Stimulated activated CD4-positive, alpha-beta T cell treated with anti-CD3 and anti-CD28 coated beads, Interleukin-12 subunit alpha, Interleukin-12 subunit beta, amount 100 ng/mL, for 48 hours (primary cell): ENCODE results near the gene TRAF1.

ENCODE experiments used
- DNase-seq, 3 donors: peaks; one replicate each; pipeline ENCODE4 v3.0.0-alpha.2; 2020; ENCODE audit warnings: low read depth in 2 of 3, low spot score in 1 of 3

The TRAF1 gene

DNA sequence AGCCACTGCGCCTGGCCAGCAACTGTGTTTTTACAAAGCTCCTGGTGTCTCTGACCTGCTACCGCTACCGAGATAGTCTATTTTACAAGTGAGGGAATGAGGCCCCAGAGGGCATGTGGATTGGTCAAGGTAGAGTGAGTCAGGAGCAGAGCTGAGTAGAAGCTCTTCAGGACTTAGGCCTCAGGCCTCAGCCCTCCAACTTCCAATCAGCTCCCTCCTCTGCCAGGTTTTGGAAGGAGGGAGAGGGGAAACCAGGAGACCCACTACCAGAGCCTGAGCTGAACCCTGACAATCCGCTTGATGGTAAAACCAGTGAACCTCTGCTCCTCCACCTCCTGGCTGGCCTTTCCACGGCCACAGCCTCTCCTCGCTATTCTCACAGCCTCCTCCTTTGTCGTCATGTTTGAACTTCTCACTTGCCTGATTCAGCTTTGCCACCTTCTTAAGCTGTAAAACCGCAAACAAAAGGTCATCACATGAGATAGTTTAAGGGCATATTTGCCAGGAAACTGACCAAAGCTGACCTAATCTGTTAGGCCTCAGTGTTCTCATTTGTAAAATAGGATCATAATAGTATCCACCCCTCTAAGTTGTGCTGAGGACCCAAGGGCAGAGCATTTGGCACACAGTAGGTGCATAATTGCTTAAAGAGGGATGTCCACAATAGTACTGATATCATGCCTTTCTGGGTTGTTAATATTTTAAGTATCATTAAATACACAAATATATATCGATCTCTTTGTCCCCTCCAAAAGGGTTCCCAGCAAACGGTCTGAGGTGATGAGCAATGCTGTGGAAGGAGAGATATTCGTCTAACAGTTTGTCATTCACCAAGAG is 1.7 kb downstream of the TRAF1 start:
- DNase-seq: no peak

DNA sequence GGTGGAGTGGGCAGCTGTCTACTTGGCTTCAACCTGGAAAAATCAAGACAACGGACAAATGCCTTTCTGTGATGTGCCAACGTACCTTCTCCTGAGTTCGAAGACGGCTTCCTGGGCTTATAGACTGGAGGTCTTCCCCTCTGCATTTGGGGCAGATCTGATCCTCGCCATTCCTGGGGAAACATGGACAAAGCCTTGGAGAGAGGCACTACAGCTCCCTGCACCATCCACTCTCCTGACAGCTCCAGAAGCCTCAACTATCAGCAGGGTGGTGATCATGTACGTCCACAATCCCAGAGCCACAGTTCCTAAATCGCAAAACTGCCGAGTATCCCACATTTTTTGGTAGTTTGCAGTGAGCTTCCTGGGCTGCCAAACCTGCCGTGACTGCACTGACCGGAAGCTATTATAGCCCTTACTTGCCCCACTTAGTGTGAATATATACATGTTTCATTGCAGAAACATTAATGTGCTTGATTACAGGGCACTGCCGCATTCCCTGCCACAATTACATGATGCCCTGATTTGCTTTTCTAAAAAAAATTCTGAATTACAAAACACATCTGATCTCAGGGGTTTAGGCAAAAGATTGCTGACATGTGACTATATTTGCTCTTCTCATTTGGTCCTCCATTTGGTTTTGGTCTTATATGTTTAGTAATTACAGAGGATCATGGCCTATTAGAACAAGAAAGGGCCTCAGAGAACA is 2.8 kb downstream of the TRAF1 start:
- no peak for DNase-seq

DNA sequence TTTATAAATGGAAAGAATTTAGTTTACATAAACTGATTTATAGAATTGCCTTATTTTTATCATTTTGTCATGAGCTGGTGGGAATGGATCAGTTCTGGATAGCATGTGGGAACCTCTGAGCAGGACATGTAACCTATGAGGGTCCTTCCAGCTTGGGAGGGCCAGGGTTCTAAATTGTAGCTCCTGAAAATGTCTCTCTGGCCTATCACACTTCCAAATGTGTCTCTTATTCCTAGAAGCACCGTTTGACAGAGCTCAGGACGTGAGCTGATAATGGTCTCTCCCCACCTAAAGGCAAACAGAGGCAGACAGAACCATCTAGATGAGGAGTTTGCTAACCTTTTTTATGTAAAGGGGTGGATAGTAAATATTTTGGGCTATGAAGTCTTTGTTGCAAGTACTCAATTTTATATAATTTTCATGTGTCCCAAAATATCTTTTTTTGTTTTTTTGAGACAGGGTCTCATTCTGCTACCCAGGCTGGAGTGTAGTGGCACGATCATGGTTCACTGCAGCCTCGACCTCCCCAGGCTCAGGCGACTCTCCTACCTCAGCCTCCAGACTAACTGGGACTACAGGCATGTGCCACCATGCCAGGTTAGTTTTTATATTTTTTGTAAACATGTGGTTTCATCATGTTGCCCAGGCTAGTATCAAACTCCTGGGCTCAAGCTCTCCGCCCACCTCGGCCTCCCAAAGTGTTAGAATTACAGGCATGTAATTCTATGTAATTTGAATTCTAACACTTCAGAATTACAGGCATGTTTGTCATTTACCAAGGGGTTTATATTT is 4.0 kb downstream of the TRAF1 start:
- DNase-seq: no peak

DNA sequence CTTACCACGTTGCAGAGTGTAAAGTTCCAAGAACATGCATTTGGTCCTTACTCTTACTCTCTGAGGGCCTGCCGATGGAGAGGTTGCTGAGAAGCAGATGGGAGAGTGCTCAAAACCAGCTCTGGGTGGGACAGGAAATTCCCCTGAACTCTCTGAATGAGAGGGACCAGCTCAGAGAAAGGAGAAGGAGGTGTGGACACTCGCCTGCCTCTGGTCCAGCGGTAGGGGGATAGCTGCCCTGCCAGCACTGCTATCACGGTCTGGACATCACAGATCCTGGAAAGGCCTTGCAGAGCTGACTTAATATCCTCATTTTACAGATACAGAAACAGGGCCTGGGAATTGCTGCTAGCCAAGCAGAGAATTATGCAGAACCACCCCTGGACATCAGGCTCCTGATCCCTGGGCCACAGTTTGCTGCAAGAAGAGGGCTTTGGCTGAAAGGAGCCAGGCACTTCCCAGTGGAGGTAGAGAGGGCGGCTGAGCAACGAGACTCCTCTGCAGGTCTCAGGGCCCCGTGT is 4.9 kb downstream of the TRAF1 start:
- DNase-seq: no peak

DNA sequence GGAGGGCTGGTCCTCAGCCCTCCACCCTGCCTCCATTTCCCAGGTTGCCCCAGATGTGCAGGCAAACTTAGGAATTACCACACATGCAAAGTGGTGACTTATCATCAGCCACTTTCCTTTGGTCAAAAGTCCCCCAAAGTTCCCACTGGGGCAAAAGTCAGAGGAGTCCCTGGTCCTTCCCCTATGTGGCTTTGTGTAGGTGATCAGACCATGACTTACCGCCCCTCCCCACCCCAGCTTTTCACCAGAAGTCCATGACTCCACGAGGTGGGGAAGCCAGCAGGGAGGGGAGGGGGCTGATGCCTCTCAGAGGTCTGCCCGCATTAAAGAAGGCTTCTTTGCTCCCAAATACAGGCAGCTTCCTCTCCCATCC is 5.8 kb downstream of the TRAF1 start:
- DNase-seq: no peak

DNA sequence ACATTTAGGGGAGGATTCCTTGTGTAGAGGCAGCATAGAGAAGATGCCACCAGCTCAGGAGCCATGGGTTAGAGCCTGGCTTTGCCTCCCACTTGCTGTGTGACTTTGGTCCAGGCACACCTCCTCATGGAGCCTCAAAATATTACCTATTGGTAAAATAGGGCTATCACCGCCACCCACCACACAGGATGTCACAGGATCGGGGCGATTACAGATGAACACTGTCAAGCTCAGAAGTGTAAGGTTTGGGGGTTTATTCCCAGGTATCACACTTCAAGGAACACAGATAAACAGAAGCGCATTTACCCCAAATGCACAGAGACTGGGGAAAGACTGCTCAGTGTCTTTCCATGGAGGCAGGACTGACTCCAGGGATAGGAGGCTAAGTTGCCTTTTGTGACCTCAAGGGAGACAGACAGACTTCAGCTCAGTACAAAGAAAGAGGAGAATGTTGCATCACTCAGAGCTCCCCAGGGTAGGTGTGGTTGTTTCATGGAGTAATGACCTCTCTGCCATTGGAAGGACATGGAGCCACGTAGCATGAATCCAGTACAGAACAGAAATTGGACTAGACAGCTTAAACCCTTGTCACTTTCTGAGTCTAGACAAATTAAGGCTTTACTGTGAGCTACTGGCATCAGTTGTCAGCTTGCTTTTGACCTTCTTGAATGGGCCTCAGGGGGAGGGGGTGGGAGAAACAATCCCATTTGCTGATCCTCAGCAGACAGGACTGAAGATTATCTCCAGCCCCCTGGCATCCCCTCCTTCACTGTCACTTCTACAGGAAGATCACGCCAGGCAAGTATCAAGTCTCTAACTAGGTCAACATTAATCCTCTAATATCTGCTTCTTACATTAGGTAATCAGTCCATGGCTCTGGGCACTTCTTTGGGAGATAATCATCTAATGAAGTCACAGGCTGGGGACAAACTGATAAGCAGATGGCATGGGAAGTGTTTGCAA is 6.5 kb downstream of the TRAF1 start:
- no peak for DNase-seq

DNA sequence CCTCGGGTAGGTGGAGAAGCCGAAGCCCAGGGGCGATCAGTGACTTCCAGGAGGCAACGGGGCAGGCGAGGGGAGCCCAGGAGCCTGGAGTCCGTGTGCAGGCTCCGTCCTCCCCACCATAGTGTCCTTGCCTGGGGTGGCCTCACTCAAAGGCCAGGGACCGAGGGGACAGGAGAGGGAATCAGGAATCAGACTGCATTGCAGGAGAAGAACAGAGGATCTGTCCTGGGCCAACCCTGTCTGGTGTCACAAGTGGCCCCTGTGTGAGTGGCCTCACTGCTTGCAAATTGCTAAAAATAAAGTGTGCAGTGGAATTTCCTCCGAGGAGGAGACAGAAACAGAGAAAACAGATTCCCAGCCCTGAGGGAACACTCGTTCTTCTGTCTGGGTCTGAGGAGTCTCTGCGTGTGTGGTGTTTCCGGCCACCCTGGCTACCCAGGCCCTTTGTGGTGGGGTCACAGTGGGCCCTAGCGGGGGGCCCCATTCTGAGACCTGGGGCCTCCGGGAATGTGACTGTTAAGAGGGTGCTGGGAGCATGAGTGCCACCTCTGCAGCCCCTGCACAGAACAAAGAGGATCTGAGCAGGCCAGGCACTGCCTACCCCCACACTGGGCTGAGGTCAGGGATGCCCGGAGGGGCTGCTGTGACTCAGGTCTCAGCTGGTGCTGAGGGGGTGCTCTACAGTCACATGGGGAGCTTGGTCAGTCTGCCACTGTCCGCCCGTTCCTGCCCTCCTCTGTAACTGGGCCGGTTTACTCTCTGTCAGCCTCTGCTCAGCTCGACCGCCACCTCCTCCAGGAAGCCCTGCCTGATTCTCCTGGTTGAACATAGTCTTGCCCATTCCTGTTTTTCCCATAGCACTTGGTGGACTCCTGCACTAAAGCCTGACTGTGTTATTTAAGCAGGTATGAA is 7.4 kb downstream of the TRAF1 start:
- no peak for DNase-seq

DNA sequence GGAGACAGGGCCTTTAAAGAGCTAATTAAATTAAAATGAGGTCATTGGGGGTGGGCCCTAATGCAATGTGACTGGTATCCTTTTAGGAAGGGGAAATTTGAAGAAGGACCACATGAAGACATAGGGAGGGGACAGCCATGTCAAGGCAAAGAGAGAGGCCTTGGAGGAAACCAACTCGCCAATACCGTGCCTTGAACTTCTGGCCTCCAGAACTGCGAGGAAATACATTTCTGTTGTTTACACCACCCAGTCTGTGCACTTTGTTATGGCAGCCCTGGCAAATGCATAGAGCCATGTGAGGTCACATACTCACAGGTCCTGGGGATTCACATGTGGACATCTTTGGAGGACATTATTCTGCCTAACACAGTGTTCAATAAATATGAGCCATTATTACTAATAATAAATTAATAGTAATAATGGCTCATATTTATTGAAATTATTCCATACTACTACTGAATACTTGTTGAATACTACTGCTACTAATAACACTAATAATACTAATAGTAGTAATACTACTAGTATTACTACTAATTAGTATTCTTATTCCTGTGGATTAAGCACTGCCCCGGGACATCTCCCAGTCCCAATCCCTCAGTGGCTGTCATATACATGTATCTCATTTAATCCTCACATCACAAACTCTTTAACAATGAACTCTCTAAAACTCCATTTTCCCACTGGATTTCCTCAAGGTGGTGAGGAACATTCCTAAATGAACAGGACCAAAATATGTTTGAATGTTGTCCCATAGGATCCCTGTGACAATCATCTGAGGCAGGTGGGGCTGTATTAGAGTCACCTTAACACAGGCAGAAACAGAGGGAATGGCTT is 8.4 kb downstream of the TRAF1 start:
- no peak for DNase-seq

DNA sequence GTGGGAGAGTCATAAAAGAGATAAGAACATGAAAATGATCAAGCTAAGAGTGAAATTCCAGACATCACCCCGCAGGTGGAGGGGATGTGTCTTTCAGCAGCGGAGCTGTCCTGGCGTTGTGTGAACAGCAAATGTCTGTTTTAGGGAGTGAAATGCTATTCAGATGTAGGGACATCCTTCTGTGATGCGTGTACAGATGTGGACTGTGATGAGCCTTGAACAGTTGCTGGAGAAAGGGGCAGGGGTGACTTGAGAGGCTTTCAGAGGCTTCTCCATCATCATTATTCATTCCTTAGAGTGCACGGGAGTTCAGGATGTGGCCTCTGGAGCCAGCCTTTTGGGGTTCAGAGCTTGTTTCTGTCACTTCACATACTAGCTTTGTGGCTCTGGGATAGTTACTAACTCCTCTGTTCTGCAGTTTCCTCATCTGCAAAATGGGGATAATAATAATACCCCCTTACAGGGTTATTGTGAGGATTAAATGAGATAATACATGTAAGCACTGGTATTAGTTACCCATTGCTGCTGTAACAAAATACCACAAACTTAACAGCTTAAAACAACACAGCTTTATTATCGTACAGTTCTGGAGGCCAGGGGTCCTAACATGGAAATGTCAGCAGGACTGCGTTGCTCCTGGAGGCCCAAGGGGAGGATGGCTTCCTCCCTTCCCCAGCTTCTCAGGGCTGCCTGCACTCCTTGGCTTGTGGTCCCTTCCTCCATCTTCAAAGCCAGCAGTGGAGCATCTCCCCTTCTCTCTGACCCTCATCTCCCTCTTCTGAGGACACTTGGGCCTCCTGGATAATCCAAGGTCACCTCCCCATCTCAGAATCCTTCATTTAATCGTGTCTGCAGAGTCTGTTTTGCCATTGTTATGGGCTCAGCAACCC is 9.4 kb downstream of the TRAF1 start:
- DNase-seq: no peak

DNA sequence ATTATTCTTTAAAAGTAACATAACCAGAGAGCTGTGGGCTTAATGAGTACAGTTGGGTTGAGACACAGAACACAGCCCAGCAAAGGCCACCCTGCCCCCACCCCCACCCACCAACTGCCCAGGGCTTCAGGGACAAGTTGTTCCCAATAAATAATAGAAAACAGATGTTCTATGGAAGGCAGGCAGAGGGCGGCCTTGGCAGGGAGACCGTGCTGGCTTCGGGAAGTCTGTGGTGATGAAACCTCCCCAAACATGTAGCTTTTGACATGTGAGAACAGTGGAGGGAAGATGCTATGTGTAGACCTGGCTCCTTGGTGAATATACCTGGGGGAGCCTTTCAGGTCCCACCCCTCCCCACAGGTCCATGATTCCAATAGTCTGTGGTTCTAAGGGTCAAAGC is 10.0 kb downstream of the TRAF1 start:
- DNase-seq: no peak

DNA sequence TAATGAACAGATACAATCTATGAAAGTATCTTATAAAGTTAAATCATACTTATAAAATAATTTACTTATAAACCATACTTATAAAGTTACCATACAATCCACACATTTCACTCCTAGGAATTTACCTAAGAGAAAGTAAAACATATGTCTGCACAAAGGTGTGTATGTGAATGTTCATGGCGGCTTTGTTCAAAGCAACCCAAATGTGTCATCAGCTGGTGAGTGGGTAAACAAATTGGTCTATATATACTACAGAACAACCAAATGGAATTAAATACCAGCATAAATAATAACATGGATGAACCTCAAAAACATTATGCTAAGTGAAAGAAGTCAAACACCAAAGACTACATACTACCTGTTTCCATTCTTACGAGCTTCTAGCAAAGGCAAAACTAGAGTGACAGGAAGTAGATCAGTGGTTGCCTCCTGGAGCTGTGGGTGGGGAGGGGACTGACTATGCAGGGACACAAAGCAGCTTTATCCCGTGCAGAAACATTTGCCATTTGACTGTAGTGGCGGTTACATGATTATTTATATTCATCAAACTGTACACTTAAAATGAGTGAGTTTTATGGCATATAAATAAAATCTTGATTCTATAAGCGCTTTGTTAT is 10.6 kb downstream of the TRAF1 start:
- no peak for DNase-seq

DNA sequence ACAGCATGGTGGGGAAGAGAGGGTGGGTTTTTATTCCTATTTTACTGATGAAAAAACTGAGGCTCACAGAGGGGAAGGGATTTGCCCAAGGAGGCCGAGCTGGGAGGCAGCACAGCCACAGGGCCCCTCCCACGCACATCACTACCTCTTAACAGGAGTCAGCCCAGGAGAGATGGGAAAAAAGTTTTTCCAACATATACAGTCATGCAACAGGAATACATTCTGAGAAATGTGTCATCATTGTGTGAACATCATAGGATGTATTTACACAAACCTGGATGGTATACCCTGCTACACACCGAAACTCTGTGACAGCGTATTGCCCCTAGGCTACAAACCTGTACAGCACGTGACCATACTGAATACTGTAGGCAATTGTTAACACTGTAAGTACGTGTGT is 11.6 kb downstream of the TRAF1 start:
- no peak for DNase-seq

DNA sequence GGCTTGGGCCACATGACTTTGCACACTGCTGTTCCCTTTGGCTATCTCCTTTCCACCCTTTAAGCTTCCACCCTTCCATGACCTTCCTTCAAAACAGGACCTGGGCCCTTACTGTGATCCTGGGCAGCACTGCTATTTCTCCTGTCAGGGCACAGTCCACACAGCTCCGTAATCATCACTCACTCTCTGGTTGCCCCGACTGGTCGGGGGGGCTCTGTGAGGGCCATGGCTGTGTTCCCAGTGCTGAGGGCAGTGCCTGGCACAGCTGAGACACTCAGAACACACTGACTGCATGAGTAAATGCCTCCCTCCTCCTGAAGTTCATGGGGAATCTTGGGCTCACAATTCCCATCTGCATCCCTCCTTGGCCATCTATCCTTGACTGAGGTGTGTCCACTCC is 12.2 kb downstream of the TRAF1 start:
- DNase-seq: no peak

DNA sequence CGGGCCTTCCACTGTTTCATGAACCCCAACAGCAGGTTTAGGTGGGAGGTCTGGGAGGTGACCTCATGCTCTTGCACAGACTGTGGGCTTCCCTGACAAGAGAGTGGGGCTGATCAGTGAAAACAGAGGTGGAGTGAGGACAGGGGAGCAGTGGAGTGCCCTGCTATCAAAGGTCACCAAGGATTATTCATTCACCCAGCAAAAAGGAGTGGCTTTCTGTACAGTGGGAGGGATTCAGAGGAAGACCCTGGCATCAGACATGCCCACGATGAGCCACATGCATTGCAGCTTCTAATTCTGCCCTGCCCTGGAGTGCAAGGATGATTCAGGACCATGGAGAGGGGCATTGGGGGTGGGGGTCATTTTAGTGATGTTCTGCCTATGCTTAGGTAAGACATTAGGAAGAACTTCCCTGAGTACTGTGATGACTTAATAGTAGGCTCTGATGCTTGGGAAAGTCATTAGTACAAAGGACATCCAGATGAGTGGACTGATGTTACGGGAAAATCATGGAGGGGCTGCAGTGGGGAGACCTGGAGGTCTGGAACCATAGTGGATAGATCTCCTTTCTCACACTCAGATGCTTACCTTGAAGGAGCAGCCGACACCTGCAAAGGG is 12.8 kb downstream of the TRAF1 start:
- no peak for DNase-seq

DNA sequence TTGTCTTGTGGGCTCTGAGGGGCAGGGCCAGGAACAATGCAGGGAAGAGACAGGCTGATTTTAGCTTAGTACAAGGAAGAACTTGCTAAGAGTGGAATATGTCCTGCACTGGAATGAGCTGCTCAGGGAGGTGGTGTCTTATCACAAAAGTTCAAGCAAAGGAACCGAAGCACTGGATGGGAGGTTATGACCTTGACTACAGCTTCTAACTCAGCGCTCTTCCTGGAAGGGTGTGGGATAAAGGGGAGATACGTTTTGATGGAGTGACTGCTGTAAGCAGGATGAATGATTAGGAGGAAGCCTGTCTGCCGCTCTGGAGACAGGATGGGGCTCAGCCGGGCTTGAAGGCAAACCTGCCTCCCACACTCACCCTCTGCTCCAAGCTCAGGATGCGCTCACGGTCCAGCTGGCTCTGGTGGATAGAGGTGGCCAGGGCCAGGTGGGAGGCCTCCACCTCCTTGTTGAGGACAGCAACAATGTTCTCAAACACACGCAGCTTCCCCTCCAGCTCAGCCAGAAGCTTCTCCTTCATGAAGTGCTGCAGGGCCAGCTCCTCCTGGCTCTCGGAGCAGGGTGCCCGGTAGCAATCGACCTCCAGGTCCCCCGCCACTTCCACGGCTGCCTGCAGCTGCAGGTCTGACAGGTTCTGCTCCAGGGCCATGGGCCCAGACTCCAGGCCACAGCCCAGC is 13.5 kb downstream of the TRAF1 start:
- no peak for DNase-seq

DNA sequence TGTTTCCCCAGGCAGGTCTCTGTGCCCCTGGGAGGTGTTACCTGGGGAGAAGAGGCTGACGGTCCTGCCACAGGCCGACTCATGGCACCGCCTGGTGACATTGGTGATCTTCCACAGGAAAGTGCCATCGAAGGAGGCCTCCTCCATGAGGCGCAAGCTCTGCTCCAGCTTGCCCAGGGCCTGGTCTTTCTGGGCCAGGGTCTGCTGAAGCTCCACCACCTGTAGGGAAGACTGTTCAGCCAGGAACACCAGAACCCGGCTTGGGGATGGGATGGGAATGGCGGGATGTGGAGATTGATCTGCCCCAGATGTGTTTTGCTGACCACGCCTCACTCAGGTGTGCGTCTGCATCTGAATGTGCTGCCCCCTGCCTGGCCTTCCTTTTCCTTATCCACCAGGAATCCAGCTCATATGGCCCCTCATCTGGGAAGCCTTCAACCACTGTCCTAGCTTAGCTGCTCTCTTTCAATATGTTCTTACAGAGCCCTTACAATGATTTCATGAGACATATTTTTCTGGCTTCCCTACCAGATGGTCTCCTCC is 15.2 kb downstream of the TRAF1 start:
- no peak for DNase-seq
